ENCODE measurements around the gene MDFI.

DNA sequence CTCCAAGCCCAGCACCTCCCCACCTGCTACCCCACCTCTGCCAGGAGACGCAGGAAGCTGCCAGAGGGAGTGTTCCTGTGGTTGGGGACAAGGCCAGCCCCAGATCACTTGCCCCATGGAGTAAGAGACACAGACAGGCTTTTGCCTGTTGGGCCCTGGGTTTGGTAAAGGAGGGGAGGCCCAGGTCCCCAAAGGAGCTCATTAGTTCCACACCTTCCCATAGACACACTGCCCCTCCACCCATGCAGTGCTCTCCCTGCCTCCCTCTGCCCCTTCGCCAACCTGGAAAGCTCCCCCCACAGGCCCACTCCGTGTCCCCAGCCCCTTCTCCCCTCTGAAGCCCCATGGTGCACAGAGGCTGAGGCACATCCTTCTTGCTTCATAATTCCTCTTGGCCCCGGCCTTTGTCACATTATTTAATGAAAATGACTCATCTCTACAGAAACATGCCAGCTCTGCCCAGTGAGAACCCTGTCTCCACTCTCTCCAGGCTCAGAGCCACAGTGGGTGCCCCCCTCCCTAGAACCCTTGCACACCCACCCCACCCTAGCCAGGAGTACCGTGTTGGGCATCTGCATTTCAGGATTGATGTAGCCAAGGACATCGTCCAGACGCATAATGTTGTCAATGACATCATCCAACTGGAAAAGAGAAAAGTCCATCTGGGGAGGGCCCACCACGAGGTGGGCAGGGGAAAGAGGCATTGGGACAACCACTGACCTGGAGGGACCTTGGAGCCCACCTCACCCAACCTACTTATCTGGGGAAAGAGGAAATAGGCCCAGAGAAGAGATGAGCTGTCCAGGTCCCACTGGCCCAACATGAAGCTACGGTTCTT, 51.1 kb downstream of the MDFI start:
- TF ChIP-seq, protein P1, sequence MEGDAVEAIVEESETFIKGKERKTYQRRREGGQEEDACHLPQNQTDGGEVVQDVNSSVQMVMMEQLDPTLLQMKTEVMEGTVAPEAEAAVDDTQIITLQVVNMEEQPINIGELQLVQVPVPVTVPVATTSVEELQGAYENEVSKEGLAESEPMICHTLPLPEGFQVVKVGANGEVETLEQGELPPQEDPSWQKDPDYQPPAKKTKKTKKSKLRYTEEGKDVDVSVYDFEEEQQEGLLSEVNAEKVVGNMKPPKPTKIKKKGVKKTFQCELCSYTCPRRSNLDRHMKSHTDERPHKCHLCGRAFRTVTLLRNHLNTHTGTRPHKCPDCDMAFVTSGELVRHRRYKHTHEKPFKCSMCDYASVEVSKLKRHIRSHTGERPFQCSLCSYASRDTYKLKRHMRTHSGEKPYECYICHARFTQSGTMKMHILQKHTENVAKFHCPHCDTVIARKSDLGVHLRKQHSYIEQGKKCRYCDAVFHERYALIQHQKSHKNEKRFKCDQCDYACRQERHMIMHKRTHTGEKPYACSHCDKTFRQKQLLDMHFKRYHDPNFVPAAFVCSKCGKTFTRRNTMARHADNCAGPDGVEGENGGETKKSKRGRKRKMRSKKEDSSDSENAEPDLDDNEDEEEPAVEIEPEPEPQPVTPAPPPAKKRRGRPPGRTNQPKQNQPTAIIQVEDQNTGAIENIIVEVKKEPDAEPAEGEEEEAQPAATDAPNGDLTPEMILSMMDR (IDR thresholded peaks at IDR 0.05 in 4 of 5, conservative IDR thresholded peaks at IDR 0.05 in 1 of 5), result no peak
- no peak for TF ChIP-seq POLR2A (IDR thresholded peaks at IDR 0.05)
